CD4-positive, alpha-beta T cell treated with Interleukin-4 for 4 hours (primary cell): ENCODE measurements around the gene PPP1R9A.

Experiments used
- DNase-seq: peaks from one replicate; pipeline ENCODE4 v3.0.0-alpha.2; 2020

PPP1R9A gene

GRCh38 chr7:95327356-95327755, 420.0 kb downstream of the PPP1R9A start:
- DNase-seq = no peak

- peak; percentile 42 for DNase-seq
Measured at GRCh38 chr7:95330204-95330960, 423.0 kb downstream of the PPP1R9A start.

GRCh38 chr7:95330961-95331337, 423.6 kb downstream of the PPP1R9A start:
- DNase-seq = no peak

GRCh38 chr7:95334447-95334846, 427.1 kb downstream of the PPP1R9A start:
- no peak for DNase-seq

GRCh38 chr7:95335093-95335492, 427.7 kb downstream of the PPP1R9A start:
- DNase-seq = no peak

GRCh38 chr7:95338832-95339231, 431.4 kb downstream of the PPP1R9A start:
- DNase-seq = no peak

- DNase-seq = no peak
Measured at GRCh38 chr7:95340491-95340890, 433.1 kb downstream of the PPP1R9A start.

- DNase-seq = no peak
Measured at GRCh38 chr7:95342029-95342428, 434.6 kb downstream of the PPP1R9A start.

GRCh38 chr7:95342642-95343307, 435.4 kb downstream of the PPP1R9A start:
- no peak for DNase-seq
